Measurements from ENCODE around the gene SLC35G6. TPM values are rescaled to one million over a fixed set of nuclear protein-coding genes. Genes with fewer than 3 reads are reported as not detected.

SLC35G6 gene
- total RNA-seq, 1 experiment from 2014 or later: not detected

- no peaks in the 10 kb centered on the region for H3K9me3 ChIP-seq
- H3K27me3 ChIP-seq: no peaks in the 10 kb centered on the region
- DNase-seq: no peak
- no peak overlapping the region for H3K4me3 ChIP-seq
- H3K36me3 ChIP-seq: peaks cover 5% of the 10 kb centered on the region
Measured at GRCh38 chr17:7509937-7510336, 28.7 kb downstream of the SLC35G6 start.

GRCh38 chr17:7511108-7511507 is 29.9 kb downstream of the SLC35G6 start:
- H3K36me3 ChIP-seq: peaks cover 2% of the 10 kb centered on the region
- no peaks in the 10 kb centered on the region for H3K27me3 ChIP-seq
- peak; percentile 10 for DNase-seq
- no peaks in the 10 kb centered on the region for H3K9me3 ChIP-seq
- no peak overlapping the region for H3K4me3 ChIP-seq

GRCh38 chr17:7512105-7512504 is 30.9 kb downstream of the SLC35G6 start:
- Histone ChIP-seq H3K36me3 (peaks cover 2% of the 10 kb centered on the region), H3K4me3 (no peak overlapping the region), H3K9me3 (no peaks in the 10 kb centered on the region), H3K27me3 (no peaks in the 10 kb centered on the region)
- no peak for DNase-seq

DNA sequence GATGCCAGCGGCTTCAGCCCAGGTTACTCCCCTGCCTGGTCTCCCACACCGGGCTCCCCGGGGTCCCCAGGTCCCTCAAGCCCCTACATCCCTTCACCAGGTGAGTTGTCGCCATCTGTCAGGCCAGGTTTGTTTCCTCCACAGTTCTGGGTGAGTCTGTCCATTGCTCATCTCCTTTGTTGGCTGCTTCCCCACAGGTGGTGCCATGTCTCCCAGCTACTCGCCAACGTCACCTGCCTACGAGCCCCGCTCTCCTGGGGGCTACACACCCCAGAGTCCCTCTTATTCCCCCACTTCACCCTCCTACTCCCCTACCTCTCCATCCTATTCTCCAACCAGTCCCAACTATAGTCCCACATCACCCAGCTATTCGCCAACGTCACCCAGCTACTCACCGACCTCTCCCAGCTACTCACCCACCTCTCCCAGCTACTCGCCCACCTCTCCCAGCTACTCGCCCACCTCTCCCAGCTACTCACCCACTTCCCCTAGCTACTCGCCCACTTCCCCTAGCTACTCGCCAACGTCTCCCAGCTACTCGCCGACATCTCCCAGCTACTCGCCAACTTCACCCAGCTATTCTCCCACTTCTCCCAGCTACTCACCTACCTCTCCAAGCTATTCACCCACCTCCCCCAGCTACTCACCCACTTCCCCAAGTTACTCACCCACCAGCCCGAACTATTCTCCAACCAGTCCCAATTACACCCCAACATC is 31.7 kb downstream of the SLC35G6 start:
- Histone ChIP-seq H3K4me3 (no peak overlapping the region), H3K36me3 (peaks cover 2% of the 10 kb centered on the region)

DNA sequence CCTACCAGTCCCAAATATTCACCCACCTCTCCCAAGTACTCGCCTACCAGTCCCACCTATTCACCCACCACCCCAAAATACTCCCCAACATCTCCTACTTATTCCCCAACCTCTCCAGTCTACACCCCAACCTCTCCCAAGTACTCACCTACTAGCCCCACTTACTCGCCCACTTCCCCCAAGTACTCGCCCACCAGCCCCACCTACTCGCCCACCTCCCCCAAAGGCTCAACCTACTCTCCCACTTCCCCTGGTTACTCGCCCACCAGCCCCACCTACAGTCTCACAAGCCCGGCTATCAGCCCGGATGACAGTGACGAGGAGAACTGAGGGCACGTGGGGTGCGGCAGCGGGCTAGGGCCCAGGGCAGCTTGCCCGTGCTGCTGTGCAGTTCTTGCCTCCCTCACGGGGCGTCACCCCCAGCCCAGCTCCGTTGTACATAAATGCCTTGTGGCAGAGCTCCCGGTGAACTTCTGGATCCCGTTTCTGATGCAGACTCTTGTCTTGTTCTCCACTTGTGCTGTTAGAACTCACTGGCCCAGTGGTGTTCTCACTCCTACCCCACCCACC is 32.7 kb downstream of the SLC35G6 start:
- no peaks in the 10 kb centered on the region for H3K27me3 ChIP-seq
- no peak for DNase-seq
- H3K4me3 ChIP-seq: no peak overlapping the region
- no peaks in the 10 kb centered on the region; the same call in none of the 2 replicates for H3K36me3 ChIP-seq
- H3K9me3 ChIP-seq: no peaks in the 10 kb centered on the region

More for the DNA sequence above, 31.7 kb downstream of the SLC35G6 start:
- no peaks in the 10 kb centered on the region for H3K27me3 ChIP-seq
- no peak for DNase-seq
- no peaks in the 10 kb centered on the region for H3K9me3 ChIP-seq

DNA sequence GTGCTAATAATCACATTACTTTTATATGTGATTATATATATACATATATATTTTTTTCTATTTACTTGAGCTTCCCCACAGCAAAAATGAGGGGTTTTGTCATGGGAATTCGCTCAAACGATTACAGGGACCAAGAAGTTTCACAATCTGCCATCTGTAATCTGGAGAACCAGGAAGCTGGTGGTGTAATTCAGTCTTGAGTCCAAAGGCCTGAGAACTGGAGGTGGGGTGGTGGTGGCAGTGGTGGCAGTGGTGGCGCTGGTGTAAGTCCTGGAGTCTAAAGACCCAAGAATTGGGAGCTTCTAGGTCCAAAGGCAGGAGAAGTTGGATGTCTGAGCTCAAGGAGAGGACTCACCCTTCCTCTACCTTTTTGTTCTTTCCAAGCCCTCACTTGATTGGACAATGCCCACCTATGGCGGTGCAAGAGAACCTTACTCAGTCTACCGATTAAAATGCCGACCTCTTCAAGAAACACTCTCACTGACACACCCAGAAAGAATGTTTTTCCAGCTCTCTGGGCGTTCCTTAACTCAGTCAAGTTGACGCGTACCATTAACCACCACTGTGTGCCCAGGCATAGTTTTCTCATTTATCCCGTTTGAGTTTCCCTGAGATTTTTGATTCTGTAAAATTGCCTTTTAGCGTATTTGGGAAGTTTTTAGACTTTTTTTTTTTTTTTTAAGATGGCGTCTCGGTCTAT is 34.8 kb downstream of the SLC35G6 start:
- no peak overlapping the region for H3K4me3 ChIP-seq
- no peaks in the 10 kb centered on the region for H3K36me3 ChIP-seq
- no peaks in the 10 kb centered on the region for H3K9me3 ChIP-seq
- no peak for DNase-seq
- no peaks in the 10 kb centered on the region for H3K27me3 ChIP-seq

GRCh38 chr17:7523033-7523432 is 41.8 kb downstream of the SLC35G6 start:
- no peaks in the 10 kb centered on the region; the same call in 1 of the 2 replicates for H3K9me3 ChIP-seq
- DNase-seq: no peak
- no peak overlapping the region for H3K4me3 ChIP-seq
- H3K36me3 ChIP-seq: no peaks in the 10 kb centered on the region
- no peaks in the 10 kb centered on the region for H3K27me3 ChIP-seq

DNA sequence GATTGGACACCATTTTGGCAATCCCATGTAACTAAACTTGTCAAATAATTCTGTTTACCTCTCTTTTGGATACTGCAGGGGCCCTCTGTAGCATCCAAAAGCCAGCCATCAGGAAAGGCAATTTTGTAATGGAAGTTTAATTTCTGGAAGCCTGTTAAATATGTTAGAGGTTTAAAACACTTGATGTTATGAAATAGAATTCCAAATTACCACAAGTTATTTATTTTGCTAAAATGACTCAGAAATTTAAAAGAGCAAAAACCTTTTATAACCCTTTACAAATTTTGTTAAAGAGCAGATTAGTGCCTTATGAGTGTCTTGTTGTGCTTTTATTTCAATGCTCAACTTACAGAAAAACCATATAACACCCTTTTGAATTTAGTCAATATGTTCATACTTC is 47.6 kb downstream of the SLC35G6 start:
- Histone ChIP-seq H3K4me3 (no peak overlapping the region), H3K36me3 (no peaks in the 10 kb centered on the region), H3K9me3 (peaks cover 2% of the 10 kb centered on the region; the same call in 1 of the 2 replicates), H3K27me3 (no peaks in the 10 kb centered on the region)
- DNase-seq: no peak

DNA sequence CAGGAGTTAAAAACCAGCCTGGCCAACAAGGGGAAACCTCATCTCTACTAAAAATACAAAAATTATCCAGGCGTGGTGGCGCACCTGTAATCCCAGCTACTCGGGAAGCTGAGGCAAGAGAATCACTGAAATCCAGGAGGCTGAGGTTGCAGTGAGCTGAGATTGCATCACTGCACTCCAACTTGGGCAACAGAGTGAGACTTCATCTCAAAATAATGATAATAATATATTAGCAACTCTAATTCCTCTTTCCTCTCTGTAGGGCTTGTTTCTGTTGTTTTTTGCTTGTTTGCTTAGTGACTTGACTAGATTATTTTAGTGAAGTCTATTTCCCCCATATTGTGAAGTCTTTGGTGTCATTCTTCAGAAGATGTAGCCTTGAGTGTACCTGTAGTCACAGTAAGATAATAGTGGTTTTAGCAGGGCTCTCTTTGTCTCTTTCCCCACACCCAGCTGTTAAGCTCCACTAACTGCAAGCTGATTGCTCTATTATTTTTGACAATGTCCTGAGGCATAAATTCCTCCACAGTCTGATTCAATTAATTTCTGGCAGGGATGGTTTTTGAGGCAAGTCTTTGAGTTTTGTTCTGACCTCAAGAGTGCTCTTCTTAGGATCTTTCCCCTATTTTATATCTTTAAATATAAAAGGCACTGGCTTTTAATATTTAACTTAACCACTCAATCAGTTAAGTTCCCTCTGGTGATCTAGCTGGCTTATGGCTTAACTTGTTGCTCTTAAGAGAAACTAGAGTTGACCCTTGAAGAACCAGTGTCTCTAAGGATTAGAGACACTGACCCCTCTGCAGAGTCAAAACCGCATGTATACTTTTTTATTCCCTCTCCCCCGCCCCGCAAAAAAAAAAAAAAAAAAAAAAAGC is 49.0 kb downstream of the SLC35G6 start:
- H3K27me3 ChIP-seq: no peaks in the 10 kb centered on the region
- H3K9me3 ChIP-seq: peaks cover 2% of the 10 kb centered on the region; the same call in 1 of the 2 replicates
- no peak overlapping the region for H3K4me3 ChIP-seq
- H3K36me3 ChIP-seq: no peaks in the 10 kb centered on the region
- no peak for DNase-seq

Other genes starting within 250 kb of the SLC35G6 start
- 11.5 and 26.2 TPM in 2 replicates for gene DVL2, start 246.9 kb upstream of the SLC35G6 start, total RNA-seq (2014; rRNA removed; shearing (Covaris generic); ENCODE audit: low replicate concordance)
- 34.4 and 62.7 TPM in 2 replicates for gene PHF23, start 242.0 kb upstream of the SLC35G6 start, total RNA-seq (2014; rRNA removed; shearing (Covaris generic); ENCODE audit: low replicate concordance)
- 36.7 and 148 TPM in 2 replicates for gene GABARAP, start 239.0 kb upstream of the SLC35G6 start, total RNA-seq (2014; rRNA removed; shearing (Covaris generic); ENCODE audit: low replicate concordance)
- 7.8 and 24.7 TPM in 2 replicates for gene CTDNEP1, start 229.7 kb upstream of the SLC35G6 start, total RNA-seq (2014; rRNA removed; shearing (Covaris generic); ENCODE audit: low replicate concordance)
- 24.1 and 36.4 TPM in 2 replicates for gene ELP5, start 229.2 kb upstream of the SLC35G6 start, total RNA-seq (2014; rRNA removed; shearing (Covaris generic); ENCODE audit: low replicate concordance)
- not detected in 2 replicates for gene CLDN7, start 219.0 kb upstream of the SLC35G6 start, total RNA-seq (2014; rRNA removed; shearing (Covaris generic); ENCODE audit: low replicate concordance)
- not detected in 2 replicates for gene SLC2A4, start 199.7 kb upstream of the SLC35G6 start, total RNA-seq (2014; rRNA removed; shearing (Covaris generic); ENCODE audit: low replicate concordance)
- gene YBX2, start 186.8 kb upstream of the SLC35G6 start, total RNA-seq (2014; rRNA removed; shearing (Covaris generic); ENCODE audit: low replicate concordance): 6.2 and 6.5 TPM in 2 replicates
- gene EIF5A, start 173.8 kb upstream of the SLC35G6 start, total RNA-seq (2014; rRNA removed; shearing (Covaris generic); ENCODE audit: low replicate concordance): 1,208 and 1,396 TPM in 2 replicates
- gene GPS2, start 166.1 kb upstream of the SLC35G6 start, total RNA-seq (2014; rRNA removed; shearing (Covaris generic); ENCODE audit: low replicate concordance): 37.3 and 55.3 TPM in 2 replicates
- gene NEURL4, start 152.1 kb upstream of the SLC35G6 start, total RNA-seq (2014; rRNA removed; shearing (Covaris generic); ENCODE audit: low replicate concordance): 8.5 and 11.7 TPM in 2 replicates
- gene ACAP1, start 144.9 kb upstream of the SLC35G6 start, total RNA-seq (2014; rRNA removed; shearing (Covaris generic); ENCODE audit: low replicate concordance): 0.20 TPM in 1 of 2 replicates, not detected in the other
- gene KCTD11, start 129.3 kb upstream of the SLC35G6 start, total RNA-seq (2014; rRNA removed; shearing (Covaris generic); ENCODE audit: low replicate concordance): 5.0 and 6.5 TPM in 2 replicates
- gene TMEM95, start 126.3 kb upstream of the SLC35G6 start, total RNA-seq (2014; rRNA removed; shearing (Covaris generic); ENCODE audit: low replicate concordance): not detected in 2 replicates
- gene TNK1, start 100.4 kb upstream of the SLC35G6 start, total RNA-seq (2014; rRNA removed; shearing (Covaris generic); ENCODE audit: low replicate concordance): not detected in 2 replicates
- 2.8 and 7.3 TPM in 2 replicates for gene PLSCR3, start 86.9 kb upstream of the SLC35G6 start, total RNA-seq (2014; rRNA removed; shearing (Covaris generic); ENCODE audit: low replicate concordance)
- gene TMEM256, start 77.3 kb upstream of the SLC35G6 start, total RNA-seq (2014; rRNA removed; shearing (Covaris generic); ENCODE audit: low replicate concordance): 3.6 and 52.0 TPM in 2 replicates
- 0.54 and 1.0 TPM in 2 replicates for gene NLGN2, start 73.6 kb upstream of the SLC35G6 start, total RNA-seq (2014; rRNA removed; shearing (Covaris generic); ENCODE audit: low replicate concordance)
- not detected in 2 replicates for gene SPEM1, start 61.1 kb upstream of the SLC35G6 start, total RNA-seq (2014; rRNA removed; shearing (Covaris generic); ENCODE audit: low replicate concordance)
- gene SPEM2, start 55.8 kb upstream of the SLC35G6 start, total RNA-seq (2014; rRNA removed; shearing (Covaris generic); ENCODE audit: low replicate concordance): not detected in 2 replicates
- not detected in 2 replicates for gene SPEM3, start 52.6 kb upstream of the SLC35G6 start, total RNA-seq (2014; rRNA removed; shearing (Covaris generic); ENCODE audit: low replicate concordance)
- 0.33 and 0.76 TPM in 2 replicates for gene TMEM102, start 46.0 kb upstream of the SLC35G6 start, total RNA-seq (2014; rRNA removed; shearing (Covaris generic); ENCODE audit: low replicate concordance)
- gene FGF11, start 41.9 kb upstream of the SLC35G6 start, total RNA-seq (2014; rRNA removed; shearing (Covaris generic); ENCODE audit: low replicate concordance): not detected in 2 replicates
- 0.20 and 6.2 TPM in 2 replicates for gene CHRNB1, start 36.4 kb upstream of the SLC35G6 start, total RNA-seq (2014; rRNA removed; shearing (Covaris generic); ENCODE audit: low replicate concordance)
- gene ZBTB4, start 1.8 kb upstream of the SLC35G6 start, total RNA-seq (2014; rRNA removed; shearing (Covaris generic); ENCODE audit: low replicate concordance): 5.3 and 6.0 TPM in 2 replicates
- 11.5 and 16.2 TPM in 2 replicates for gene POLR2A, start 2.9 kb downstream of the SLC35G6 start, total RNA-seq (2014; rRNA removed; shearing (Covaris generic); ENCODE audit: low replicate concordance)
- gene TNFSF12, start 67.6 kb downstream of the SLC35G6 start, total RNA-seq (2014; rRNA removed; shearing (Covaris generic); ENCODE audit: low replicate concordance): 0.33 TPM in 1 of 2 replicates, not detected in the other
- gene TNFSF13, start 77.3 kb downstream of the SLC35G6 start, total RNA-seq (2014; rRNA removed; shearing (Covaris generic); ENCODE audit: low replicate concordance): 1.7 TPM in 1 of 2 replicates, not detected in the other
- gene SENP3, start 80.5 kb downstream of the SLC35G6 start, total RNA-seq (2014; rRNA removed; shearing (Covaris generic); ENCODE audit: low replicate concordance): 85.6 and 106 TPM in 2 replicates
- 12.6 and 17.3 TPM in 2 replicates for gene CD68, start 98.2 kb downstream of the SLC35G6 start, total RNA-seq (2014; rRNA removed; shearing (Covaris generic); ENCODE audit: low replicate concordance)
- 96.0 and 121 TPM in 2 replicates for gene MPDU1, start 102.4 kb downstream of the SLC35G6 start, total RNA-seq (2014; rRNA removed; shearing (Covaris generic); ENCODE audit: low replicate concordance)
- 0.23 TPM in 1 of 2 replicates, not detected in the other for gene SOX15, start 108.6 kb downstream of the SLC35G6 start, total RNA-seq (2014; rRNA removed; shearing (Covaris generic); ENCODE audit: low replicate concordance)
- 26.8 and 49.5 TPM in 2 replicates for gene FXR2, start 133.5 kb downstream of the SLC35G6 start, total RNA-seq (2014; rRNA removed; shearing (Covaris generic); ENCODE audit: low replicate concordance)
- 16.0 and 20.1 TPM in 2 replicates for gene SAT2, start 146.4 kb downstream of the SLC35G6 start, total RNA-seq (2014; rRNA removed; shearing (Covaris generic); ENCODE audit: low replicate concordance)
- not detected in 2 replicates for gene SHBG, start 148.7 kb downstream of the SLC35G6 start, total RNA-seq (2014; rRNA removed; shearing (Covaris generic); ENCODE audit: low replicate concordance)
- gene ATP1B2, start 169.5 kb downstream of the SLC35G6 start, total RNA-seq (2014; rRNA removed; shearing (Covaris generic); ENCODE audit: low replicate concordance): not detected in 2 replicates
- 2.8 and 12.2 TPM in 2 replicates for gene TP53, start 206.0 kb downstream of the SLC35G6 start, total RNA-seq (2014; rRNA removed; shearing (Covaris generic); ENCODE audit: low replicate concordance)
- gene WRAP53, start 207.0 kb downstream of the SLC35G6 start, total RNA-seq (2014; rRNA removed; shearing (Covaris generic); ENCODE audit: low replicate concordance): 13.4 and 25.9 TPM in 2 replicates
- 0.53 TPM in 1 of 2 replicates, not detected in the other for gene EFNB3, start 223.8 kb downstream of the SLC35G6 start, total RNA-seq (2014; rRNA removed; shearing (Covaris generic); ENCODE audit: low replicate concordance)
- gene DNAH2, start 236.3 kb downstream of the SLC35G6 start, total RNA-seq (2014; rRNA removed; shearing (Covaris generic); ENCODE audit: low replicate concordance): not detected in 2 replicates

Measured in MG63 (cell line).